Measurements from ENCODE around the gene CPLX4. TPM values are rescaled to one million over a fixed set of nuclear protein-coding genes. Genes with fewer than 3 reads are reported as not detected.

Gene CPLX4
- total and polyA plus RNA-seq, 9 donors: not detected

DNA sequence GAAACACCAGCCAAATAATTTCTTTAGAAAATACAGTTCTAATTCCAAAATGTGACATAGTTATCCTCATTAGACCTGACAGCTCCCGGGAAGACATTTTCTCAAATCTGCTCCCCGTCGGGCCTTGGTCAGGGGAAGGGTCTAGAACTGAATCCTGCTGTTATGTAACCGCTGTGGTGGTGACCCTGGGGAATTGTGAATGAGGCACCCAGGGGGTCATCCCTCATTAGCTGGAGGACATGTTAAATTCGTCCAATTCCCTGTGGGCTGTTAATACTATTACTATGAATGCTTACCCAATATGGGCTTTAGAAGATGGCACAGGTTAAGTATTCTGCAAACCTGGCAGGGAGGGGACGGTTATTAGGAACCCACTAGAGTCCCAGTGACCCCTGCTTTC, 11.8 kb downstream of the CPLX4 start:
- TF ChIP-seq EP300 (IDR thresholded peaks at IDR 0.05) (no peak), POLR2A (IDR thresholded peaks at IDR 0.05) (no peak)
- no peaks in the 10 kb centered on the region for H3K4me1 ChIP-seq (ENCODE audit: insufficient read depth)
- WGBS, 3 donors: 86 to 88% (median 88%) methylated on average over 6 of the region's 6 CpGs
- no peaks in the 10 kb centered on the region for H3K36me3 ChIP-seq
- no peak overlapping the region for H3K4me3 ChIP-seq
- H3K27ac ChIP-seq: no peak overlapping the region
- H3K27me3 ChIP-seq: no peaks in the 10 kb centered on the region
- intact Hi-C loops (cut with DNase I): loop anchor here in 3 of 4 donors (5.0 to 10.0 kb wide), 3 partner anchors 96 to 516 kb away; no protein-coding TSS in a partner anchor
- no peak for DNase-seq
- no peaks in the 10 kb centered on the region for H3K9me3 ChIP-seq

- Histone ChIP-seq H3K4me1 (ENCODE audit: insufficient read depth) (no peaks in the 10 kb centered on the region), H3K27me3 (no peaks in the 10 kb centered on the region), H3K9me3 (no peaks in the 10 kb centered on the region), H3K4me3 (no peak overlapping the region), H3K27ac (no peak overlapping the region), H3K36me3 (no peaks in the 10 kb centered on the region)
- TF ChIP-seq POLR2A (IDR thresholded peaks at IDR 0.05) (no peak), EP300 (IDR thresholded peaks at IDR 0.05) (no peak)
- TF ChIP-seq, protein P1, sequence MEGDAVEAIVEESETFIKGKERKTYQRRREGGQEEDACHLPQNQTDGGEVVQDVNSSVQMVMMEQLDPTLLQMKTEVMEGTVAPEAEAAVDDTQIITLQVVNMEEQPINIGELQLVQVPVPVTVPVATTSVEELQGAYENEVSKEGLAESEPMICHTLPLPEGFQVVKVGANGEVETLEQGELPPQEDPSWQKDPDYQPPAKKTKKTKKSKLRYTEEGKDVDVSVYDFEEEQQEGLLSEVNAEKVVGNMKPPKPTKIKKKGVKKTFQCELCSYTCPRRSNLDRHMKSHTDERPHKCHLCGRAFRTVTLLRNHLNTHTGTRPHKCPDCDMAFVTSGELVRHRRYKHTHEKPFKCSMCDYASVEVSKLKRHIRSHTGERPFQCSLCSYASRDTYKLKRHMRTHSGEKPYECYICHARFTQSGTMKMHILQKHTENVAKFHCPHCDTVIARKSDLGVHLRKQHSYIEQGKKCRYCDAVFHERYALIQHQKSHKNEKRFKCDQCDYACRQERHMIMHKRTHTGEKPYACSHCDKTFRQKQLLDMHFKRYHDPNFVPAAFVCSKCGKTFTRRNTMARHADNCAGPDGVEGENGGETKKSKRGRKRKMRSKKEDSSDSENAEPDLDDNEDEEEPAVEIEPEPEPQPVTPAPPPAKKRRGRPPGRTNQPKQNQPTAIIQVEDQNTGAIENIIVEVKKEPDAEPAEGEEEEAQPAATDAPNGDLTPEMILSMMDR (IDR thresholded peaks at IDR 0.05): no peak
- intact Hi-C loops (cut with DNase I): loop anchor here in 3 of 4 donors (5.0 to 10.0 kb wide), 3 partner anchors 97 to 517 kb away; no protein-coding TSS in a partner anchor
- DNase-seq: no peak
- WGBS, 3 donors: 69 to 78% (median 77%) methylated on average over 4 of the region's 4 CpGs
Observed at GRCh38 chr18:59305295-59305694, 13.2 kb downstream of the CPLX4 start.

GRCh38 chr18:59303656-59304195, 14.7 kb downstream of the CPLX4 start:
- WGBS, 3 donors: 70 to 79% (median 74%) methylated on average over 9 of the region's 9 CpGs
- Histone ChIP-seq H3K9me3 (no peaks in the 10 kb centered on the region), H3K4me3 (no peak overlapping the region), H3K4me1 (ENCODE audit: insufficient read depth) (no peaks in the 10 kb centered on the region), H3K27ac (no peak overlapping the region), H3K27me3 (no peaks in the 10 kb centered on the region), H3K36me3 (no peaks in the 10 kb centered on the region)
- intact Hi-C loops (cut with DNase I): loop anchor here in 1 of 4 donors (10.0 kb wide), 1 partner anchor 111 kb away; no protein-coding TSS in a partner anchor
- no peak for TF ChIP-seq POLR2A (IDR thresholded peaks at IDR 0.05)
- TF ChIP-seq EP300 (IDR thresholded peaks at IDR 0.05): no peak
- TF ChIP-seq, protein P1 (IDR thresholded peaks at IDR 0.05): no peak
- no peak for DNase-seq

DNA sequence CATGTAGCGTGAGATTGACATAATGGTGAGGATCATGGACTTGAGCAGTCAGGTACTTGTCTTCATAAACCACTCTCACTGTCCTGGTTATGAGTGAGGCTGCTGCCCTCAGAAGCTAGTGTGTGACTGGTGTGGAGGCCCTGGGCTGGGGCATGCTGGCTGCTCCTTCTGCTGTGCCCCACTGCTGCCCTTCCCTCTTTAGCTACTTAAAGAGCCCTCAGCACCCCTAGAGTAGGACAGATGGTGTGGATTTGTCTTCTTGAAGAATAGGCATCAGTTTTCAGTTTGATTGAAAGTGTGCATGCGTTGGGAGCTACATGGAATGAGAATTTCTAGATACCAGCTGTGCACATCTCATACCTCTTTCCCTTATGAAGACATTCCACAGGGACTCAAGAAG, 15.4 kb downstream of the CPLX4 start:
- WGBS, 3 donors: 83 to 93% (median 90%) methylated on average over 2 of the region's 2 CpGs
- no peaks in the 10 kb centered on the region for H3K27me3 ChIP-seq
- no peak overlapping the region for H3K27ac ChIP-seq
- H3K4me1 ChIP-seq (ENCODE audit: insufficient read depth): no peaks in the 10 kb centered on the region
- no peaks in the 10 kb centered on the region for H3K9me3 ChIP-seq
- no peaks in the 10 kb centered on the region for H3K36me3 ChIP-seq
- TF ChIP-seq EP300 (IDR thresholded peaks at IDR 0.05) (no peak), POLR2A (IDR thresholded peaks at IDR 0.05) (no peak)
- TF ChIP-seq, protein P1 (IDR thresholded peaks at IDR 0.05): no peak
- DNase-seq: no peak
- no peak overlapping the region for H3K4me3 ChIP-seq
- intact Hi-C loops (cut with DNase I): loop anchor here in 1 of 4 donors (10.0 kb wide), 1 partner anchor 112 kb away; no protein-coding TSS in a partner anchor

- DNase-seq: no peak
- H3K4me3 ChIP-seq: no peak overlapping the region
- TF ChIP-seq, protein P1 (IDR thresholded peaks at IDR 0.05): no peak
- TF ChIP-seq POLR2A (IDR thresholded peaks at IDR 0.05) (no peak), EP300 (IDR thresholded peaks at IDR 0.05) (no peak)
Observed at GRCh38 chr18:59301929-59302328, 16.5 kb downstream of the CPLX4 start.

More at GRCh38 chr18:59301929-59302328, 16.5 kb downstream of the CPLX4 start:
- Histone ChIP-seq H3K36me3 (no peaks in the 10 kb centered on the region), H3K4me1 (ENCODE audit: insufficient read depth) (no peaks in the 10 kb centered on the region), H3K27ac (no peak overlapping the region), H3K27me3 (no peaks in the 10 kb centered on the region), H3K9me3 (no peaks in the 10 kb centered on the region)
- 77 to 83% (median 77%) methylated on average over 4 of the region's 4 CpGs for WGBS, 3 donors
- intact Hi-C loops (cut with DNase I): loop anchor here in 1 of 4 donors (10.0 kb wide), 1 partner anchor 113 kb away; no protein-coding TSS in a partner anchor

Data from ovary (tissue), 9 donors.